Fibroblast of the conjunctiva (primary cell): Measurements from ENCODE around the gene MEIS1.

Experiments used
- DNase-seq: peaks from one replicate; pipeline ENCODE4 v3.0.0-alpha.2; 2010; ENCODE audit warnings: low read depth

Gene MEIS1

DNA sequence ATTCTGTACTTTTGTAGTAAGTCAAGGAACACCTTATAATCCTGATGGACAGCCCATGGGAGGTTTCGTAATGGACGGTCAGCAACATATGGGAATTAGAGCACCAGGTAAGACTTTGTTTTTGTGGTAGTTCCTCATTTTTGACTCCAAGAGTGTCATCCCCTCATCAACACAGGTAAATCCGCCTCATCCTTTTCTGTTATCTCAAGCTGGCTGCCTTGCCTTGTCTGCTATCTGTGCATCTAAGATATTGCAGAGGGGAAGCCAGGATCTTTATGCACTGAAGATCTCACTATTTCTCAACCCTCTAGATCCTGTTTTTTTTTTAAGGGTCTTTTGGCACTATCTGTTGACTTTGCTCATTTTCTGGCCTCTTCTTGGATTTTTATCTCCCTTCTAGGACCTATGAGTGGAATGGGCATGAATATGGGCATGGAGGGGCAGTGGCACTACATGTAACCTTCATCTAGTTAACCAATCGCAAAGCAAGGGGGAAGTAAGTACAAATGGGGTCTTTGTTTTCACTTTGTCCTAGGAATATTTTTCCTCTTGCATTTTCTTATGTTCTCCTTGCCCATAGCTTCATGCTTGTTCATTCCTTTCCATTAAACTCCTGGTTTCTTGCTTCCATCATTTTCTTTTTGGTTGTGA, 133.8 kb downstream of the MEIS1 start:
- DNase-seq: no peak

DNA sequence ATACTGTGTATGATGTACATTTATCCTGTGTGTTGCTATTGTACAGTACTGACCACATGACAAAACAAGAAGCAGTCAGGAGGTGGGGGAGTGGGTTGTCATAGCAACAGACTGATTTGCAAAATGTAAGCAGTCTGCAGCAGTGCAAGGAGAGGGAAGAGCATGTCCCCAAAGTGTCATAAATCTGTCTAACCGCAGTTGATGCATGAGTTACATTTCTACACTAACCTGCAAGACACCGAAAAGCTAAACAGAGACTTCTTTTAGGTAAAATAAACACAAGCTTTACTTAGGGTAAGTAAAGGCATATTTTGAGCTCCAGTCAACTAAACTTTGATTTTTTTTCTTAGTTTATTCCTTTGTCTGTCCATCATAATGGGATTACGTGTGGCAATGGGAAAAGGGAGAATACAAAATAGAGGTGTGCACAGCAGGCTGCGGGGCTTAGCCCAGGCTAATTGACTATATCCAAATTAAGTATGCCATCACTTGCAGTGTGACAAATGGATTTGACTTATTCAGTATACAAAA, 134.5 kb downstream of the MEIS1 start:
- no peak for DNase-seq

DNA sequence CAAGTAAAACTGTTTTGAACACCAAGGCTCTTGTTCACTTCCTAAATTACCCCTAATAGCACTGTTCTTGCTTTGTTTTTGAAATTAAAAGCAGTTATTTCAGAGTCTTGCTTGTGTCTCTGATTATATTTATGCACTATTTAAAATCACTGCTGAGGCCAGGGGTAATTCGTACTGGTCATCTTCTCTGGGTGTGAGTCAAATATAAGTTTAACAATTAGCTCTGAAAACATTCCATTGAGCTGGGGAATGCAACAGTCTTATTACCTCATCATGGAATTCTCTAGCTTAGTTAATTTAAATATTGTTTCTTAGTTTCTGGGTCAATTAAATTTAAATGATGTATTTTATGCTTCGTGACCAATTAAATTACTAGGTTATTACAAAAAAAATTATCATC, 135.0 kb downstream of the MEIS1 start:
- no peak for DNase-seq

DNA sequence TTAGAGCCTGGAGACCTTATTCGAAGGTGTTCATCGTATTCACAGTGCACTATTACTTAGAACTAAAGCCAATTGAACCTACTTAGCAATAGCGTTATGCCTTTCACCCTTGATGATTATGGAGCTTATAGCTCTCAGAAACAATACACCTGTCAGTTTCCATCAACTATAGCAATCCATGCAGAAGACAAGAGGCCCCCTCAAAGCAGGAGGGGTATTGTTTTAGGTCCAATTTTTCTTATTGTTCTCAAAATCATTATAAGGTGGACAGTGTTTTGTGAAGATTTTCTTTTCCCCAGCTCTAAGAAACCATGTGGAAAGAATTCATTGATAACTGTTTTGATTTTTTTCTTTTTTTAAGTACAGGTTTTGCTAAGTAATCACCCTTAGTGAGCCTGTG, 135.5 kb downstream of the MEIS1 start:
- DNase-seq: no peak

DNA sequence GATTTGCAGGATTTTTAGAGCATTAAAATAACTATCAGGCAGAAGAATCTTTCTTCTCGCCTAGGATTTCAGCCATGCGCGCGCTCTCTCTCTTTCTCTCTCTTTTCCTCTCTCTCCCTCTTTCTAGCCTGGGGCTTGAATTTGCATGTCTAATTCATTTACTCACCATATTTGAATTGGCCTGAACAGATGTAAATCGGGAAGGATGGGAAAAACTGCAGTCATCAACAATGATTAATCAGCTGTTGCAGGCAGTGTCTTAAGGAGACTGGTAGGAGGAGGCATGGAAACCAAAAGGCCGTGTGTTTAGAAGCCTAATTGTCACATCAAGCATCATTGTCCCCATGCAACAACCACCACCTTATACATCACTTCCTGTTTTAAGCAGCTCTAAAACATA, 137.0 kb downstream of the MEIS1 start:
- no peak for DNase-seq

DNA sequence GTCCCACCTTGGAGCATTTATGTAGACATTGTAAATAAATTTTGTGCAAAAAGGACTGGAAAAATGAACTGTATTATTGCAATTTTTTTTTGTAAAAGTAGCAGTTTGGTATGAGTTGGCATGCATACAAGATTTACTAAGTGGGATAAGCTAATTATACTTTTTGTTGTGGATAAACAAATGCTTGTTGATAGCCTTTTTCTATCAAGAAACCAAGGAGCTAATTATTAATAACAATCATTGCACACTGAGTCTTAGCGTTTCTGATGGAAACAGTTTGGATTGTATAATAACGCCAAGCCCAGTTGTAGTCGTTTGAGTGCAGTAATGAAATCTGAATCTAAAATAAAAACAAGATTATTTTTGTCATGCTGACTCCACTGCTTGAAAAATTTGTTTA, 137.5 kb downstream of the MEIS1 start:
- DNase-seq: no peak

DNA sequence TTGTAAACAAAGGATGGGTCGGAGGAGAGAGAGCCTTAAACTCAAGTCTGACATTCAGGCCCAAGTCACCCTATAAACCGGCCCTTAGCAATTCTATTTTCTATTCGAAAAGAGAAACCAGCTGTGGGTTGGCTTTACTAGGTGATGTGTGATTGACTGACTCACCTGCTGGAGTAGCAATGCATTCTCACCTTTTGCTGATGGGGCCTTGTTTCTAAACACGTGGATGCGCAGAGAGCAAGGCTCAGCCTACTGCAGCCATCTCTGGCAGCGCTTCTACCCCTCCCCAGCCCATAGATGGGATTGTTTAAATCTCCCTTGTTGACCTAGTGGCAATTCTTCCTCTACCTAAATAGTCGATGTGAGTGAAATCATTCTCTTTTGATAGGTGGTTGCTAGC, 138.5 kb downstream of the MEIS1 start:
- DNase-seq: no peak

DNA sequence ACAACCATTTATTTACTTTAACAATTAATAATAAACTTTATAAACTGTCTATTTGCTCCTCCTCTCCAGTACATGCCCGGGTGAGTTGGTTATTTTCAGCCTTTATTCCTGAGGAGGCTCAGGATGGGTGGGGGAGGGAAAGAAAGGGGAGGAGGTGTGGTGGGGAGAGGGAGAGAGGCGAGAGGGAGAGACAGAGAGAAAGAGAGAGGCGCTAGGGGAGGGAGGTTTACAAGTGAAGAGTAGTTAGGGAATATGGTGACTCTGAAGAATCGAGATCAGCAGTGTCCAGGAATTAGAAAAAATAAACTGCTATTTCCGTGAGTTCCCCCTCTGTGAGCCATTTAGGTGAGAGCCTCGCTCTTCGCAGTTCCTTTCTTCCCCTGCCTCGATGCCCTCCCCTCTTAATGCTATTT, 138.9 kb downstream of the MEIS1 start:
- DNase-seq: no peak

DNA sequence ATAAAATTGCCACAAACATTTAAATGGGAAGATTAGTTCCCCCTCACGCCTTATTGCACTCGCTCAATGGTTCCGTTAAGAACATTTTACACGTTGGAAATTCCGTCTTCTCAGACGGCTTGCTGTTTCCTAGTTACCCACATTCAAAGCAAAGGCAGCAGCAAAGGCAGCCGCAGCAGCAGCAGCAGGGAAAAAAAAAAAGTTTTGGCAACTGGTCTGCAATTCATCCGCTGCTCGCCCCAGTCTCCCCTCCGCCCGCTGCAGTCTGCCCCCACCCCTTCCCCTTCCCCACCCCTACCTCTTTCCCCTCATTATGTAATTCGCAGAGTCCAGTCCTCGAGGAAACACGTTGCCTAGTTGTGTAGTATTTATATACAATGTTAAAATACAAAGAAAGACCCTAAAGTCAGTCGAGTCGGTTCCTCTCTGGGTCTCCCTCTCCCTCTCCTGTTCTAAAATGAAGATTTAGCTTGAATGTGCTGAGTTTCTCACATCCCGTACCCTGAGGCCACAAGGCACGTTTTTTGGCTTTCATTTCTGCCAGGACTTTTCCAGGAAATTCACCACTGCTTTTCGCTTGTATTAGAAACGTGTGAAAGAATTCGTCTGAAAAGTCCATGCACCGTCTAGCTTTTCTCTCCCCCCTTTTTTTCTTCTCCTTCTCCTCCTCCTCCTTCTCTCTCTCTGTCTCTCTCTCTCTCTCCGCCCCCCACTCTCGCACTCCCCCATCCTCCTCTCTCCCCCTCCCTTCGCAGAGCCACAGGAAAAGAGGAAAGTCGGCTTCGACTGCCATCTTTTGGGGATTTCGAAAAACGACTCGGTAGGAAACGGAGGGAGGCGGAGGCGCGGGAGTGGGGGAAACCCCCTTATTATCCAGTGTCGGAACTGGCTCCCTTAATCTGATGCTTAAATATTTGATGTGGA, 140.0 kb downstream of the MEIS1 start:
- DNase-seq: peak; percentile 48

DNA sequence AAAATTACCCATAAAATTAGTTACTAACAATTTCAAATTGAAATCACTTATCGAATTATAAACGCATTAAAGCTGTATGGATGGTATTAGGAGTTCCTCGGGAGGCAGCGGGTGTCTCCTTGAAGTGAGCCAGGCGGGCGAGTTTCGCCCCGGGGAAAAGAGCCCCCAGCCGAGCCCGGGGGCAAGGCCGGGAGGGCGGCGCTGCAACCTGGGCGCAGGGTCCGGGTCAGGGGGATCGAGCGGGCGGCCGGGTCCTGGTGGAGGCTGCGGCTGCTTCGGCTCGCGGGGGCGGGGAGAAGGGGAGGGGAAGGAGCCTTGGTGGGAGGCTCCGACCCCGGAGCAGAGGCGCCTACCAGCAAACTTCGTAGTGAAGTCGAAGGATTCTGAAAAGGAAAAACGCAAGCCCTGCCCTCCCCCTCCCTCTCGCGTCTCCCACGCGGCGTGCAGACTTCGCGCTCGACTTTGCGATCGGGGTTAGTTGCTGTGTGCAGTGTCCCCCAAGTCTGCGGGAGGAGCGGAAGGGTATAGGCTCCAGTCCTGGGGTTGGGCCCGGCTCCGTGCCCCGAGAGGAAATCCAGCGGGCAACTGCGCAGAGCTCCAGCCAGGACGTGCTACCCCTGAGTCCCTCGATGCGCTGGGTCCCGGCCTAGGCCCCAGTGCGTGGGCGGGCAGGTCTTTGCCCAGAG, 140.8 kb downstream of the MEIS1 start:
- no peak for DNase-seq

DNA sequence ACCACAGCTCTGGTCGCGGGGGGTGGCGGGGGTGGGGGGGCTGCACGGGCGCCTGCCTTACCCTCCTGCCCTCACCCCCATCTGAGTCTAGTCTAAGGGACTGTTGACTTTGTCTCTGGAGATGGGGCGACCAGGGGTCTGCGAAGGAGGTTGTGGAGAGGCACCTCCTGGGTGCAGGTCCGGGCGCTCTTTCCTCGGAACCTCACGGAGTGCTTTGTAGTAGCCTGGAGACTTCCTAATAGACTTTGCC, 141.3 kb downstream of the MEIS1 start:
- DNase-seq: no peak

DNA sequence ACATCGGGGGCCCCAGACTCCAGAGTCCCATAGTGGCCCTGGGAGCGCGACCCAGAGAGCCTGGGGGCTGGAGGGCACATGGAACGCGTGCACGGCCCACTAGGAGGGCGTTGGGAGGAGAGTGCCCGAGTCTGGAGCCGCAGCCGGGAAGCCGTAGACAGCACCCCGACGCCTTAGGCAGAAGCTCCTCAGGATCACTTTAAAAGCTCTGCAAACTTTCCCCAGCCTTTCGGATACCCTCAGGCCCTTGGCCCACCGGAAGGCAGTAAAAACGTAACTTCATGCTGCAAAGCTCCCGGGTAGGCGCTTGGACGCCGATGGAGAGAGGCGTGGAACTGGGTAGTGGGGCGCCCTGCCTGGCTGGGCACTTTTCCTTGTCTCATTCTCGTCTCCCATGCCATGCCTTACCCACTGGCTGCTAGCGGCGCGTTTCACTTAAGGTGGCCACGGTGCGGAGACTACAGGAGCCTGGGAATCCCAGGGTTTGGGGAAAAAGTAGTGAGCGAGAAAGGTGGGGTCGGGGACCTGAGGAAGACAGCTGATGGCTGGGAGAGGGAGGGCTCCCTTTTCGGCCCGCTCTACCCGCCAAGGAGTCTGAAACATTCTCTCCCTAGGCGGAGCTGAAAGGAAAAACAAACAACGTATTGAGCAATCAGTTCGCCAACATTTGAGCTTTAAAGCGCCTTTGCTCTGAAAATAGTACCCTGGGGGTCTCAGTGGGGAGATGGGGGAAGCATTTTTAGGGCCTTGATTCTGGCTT, 141.8 kb downstream of the MEIS1 start:
- DNase-seq: no peak

DNA sequence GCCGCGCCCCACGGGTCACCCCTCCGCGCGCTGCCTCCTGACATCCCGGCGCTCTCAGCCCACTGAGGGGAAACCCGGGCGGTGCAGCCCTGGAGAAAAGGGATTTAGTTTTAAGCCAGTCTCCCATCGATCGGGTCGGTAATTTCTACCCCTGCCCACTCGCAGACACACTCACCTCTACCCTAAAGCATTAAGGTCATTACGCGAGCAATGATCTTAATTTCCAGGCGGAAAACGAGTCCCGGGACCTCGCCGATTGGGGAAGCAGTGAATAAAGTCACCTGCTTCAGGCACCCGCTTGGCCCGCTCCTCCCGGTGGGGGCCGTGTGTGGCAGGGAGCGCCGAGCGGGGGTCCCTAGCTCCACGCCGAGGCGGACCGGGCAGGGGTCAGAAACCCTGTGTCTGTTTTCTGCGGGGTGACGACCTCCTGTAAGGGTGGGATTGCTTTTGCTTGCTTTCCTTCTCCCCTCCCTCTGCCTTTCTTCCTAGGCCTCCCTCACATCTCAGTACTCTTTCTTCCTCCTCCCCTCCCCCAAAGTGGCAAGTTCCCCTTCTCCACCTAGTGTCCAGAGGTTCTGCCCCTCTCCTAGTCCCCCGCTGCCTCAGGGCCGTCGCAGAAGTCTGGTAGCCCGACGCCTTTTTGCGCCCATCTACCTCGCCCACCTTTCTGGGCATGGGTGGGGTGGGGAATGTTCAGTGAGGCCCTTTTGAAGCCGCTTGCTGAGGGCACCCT, 142.6 kb downstream of the MEIS1 start:
- DNase-seq: no peak

DNA sequence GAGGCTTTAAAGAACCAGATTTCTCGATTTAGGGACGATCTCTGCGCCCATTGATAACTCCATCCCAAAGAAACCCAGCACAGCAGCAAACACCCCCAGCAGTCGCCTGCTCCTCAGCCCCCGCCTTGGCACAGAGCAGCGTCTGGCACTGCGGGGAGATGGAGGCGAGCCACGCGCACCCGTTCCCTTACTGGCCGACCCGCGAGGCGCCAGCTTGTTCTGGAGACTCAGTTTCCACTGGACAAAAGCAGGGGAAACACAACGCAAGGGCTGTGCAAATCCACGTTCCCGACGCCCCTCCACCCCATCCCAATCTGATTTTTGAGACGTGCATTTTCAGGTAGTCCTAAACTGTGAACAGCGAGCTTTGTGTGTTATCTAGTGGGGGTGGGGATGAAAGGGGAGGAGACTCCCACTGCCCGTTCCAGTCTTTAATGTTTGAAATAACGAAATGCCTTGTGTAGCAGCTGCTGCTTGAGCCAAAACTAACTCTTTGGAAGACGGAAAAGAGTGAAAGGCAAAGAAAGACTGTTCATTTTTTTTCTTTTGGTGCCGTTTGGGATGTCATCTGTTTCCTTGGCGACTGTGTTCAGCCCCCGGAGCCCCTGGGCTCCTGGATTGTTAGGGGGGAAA, 143.2 kb downstream of the MEIS1 start:
- no peak for DNase-seq

DNA sequence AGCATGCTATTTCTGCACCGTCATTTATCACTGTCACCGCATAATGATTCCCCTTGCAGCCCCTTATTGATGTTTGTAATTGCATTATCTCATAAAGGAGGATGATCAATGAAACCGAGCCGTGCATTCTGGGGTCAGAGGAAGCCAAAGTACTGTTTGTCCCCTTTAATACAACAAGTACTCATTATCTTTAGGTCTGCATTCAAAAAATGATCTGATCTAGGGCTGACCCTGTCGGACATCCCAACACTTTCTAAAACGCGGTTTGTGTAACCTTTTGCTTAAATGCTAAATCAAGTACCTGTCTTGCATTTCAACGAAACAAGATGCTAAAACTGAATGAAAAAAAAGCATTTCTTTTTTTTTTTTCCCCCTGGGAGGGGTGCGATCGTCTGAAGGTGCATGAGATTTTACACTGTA, 143.8 kb downstream of the MEIS1 start:
- no peak for DNase-seq

DNA sequence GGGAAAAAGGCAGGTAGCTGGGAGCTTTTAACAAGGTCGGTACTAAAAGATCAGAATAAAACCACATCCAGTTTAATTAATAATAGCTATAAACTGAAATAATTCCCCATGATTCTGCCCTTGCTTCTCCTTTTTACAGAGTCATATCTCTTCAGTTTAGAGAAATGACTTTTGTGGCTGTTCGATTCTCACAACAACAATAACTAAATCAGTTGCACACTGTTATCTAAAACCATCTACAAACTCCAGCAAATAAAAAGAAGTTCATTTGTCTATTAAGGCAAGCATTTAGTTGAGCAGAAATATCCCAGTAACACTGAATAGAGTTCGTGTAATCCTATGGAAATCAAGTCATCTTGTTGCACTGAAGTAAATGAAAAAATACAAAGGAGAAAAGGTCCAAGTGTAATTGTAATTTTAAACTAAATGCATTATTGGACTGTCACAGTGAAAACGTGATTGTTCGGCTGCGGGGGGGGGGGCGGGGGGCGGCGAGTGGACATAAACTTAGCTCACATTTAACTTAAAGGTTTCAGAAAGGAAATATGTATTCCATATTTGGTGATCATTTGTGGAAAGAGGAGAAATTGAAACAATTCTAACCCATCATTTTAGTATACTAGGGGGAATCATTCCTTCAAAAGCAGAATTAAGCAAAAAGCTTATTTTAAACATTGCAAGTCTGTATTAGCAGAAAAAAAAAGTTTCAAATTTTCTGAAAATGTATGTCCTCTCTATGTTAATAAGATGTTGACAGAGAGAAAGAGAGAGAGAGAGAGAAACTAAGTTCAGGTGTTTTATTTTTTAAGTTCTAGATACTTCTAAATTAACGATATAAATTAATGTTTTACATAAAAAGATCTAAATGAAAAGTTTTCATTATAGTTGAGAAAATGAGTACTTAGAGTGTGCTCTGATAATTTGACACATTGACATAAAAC, 144.5 kb downstream of the MEIS1 start:
- DNase-seq: no peak

DNA sequence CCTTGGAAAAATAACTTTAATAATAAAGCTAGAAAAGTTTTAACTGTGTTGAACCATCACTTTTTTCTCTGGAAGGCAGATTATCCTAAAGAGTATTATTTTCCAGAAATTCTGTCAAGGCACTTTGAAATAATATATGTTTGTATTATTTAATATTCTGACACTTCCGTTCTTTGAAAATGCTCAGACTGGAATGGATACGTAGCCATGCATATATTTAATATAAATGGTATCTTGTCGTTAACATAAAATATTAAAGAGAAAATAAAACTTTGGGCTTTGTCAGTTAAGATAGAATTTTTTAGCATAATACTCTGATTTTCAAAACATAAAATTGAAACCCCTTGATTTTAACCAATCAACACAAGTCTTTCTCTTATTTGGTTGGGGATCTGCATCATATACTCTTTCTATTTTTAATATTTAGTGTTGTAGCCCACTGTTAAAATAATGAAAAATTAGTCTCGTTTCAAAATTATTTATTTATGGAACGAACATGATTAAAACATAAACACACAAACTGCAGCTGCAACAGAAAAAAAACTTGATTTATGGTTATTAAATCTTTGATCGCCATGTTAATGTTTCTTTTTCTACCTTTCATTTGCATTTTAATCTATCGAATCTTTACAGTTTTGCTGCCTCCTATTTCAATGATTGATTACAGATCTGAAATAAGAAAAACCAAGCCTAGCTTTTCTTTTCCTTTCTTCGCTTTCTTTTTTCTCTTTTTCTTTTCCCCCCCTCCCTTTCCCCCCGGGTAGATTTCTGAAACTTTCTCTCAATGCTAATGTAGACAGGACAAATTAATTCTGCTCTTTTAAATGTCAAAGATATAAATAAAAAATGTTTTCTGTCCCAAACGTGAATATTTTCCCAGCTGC, 145.5 kb downstream of the MEIS1 start:
- DNase-seq: no peak

DNA sequence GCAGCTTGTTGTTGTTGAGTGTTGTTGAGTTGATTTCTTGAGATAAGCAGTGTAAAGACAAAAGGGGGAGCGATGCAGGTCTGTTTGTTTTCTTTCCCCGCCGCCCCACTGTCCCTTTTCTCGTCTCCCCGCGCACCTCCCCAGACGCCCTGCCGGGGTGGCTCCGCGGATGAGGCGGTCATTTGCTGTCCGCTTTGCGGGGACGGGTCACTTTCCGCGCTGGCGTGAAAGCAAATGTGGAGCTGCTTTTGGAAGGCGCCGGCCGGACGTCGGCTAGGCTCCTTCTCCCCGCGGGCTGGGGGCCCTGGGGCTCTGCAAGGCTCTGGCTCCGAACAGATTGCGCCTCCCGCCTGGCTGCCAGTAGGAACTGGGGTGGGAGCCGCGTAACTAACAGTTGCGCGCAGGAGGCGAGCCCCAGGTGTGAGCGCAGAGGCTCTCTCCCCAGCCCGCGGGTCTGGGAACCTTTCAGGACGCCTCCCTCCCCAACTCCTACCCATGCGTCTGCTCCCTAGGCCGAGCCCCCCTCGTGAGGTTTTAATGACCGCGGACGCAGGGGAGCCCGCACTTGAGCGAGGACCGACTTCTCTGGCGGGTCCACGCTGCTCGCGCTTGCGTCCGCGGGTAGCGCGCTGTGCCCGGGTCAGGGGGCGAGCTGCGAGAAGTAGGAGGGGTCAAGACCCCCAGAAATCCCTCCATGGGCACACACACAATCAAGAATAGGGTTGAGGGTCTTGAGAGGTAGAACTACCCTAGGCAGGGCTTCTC, 146.6 kb downstream of the MEIS1 start:
- no peak for DNase-seq
